ENCODE measurements around the gene CCDC88A. TPM values are rescaled to one million over a fixed set of nuclear protein-coding genes. Genes with fewer than 3 reads are reported as not detected.
"Not testable (repeated sequence)": the region's sequence is repeated elsewhere in the genome, so short reads cannot be mapped to it uniquely, and the experiment has no call there.

Gene CCDC88A
- total RNA-seq, 2 donors from 2014 or later, result 9.7 to 14.3 TPM

- Mint-ChIP-seq H3K9me3 (no peaks in the 10 kb centered on the region), H3K36me3 (ENCODE audit: low read depth) (no peaks in the 10 kb centered on the region), H3K27me3 (no peaks in the 10 kb centered on the region), H3K4me3 (no peak overlapping the region), H3K27ac (no peak overlapping the region), H3K4me1 (no peaks in the 10 kb centered on the region)
- ATAC-seq (replicated peaks), result no peak
These were observed 88.9 kb downstream of the CCDC88A start for GRCh38 chr2:55330541-55331297.

- H3K27ac Mint-ChIP-seq, result no peak overlapping the region
- no peaks in the 10 kb centered on the region for H3K36me3 Mint-ChIP-seq (ENCODE audit: low read depth)
- H3K4me1 Mint-ChIP-seq, result no peaks in the 10 kb centered on the region
- H3K9me3 Mint-ChIP-seq, result no peaks in the 10 kb centered on the region
- ATAC-seq (replicated peaks), result no peak
- no peak overlapping the region for H3K4me3 Mint-ChIP-seq
- H3K27me3 Mint-ChIP-seq, result no peaks in the 10 kb centered on the region
These were observed 92.0 kb downstream of the CCDC88A start for GRCh38 chr2:55327470-55328230.

GRCh38 chr2:55314985-55315384 lies 104.7 kb downstream of the CCDC88A start:
- H3K27ac Mint-ChIP-seq, result no peak overlapping the region
- H3K4me1 Mint-ChIP-seq, result peaks cover 17% of the 10 kb centered on the region
- peaks cover 6% of the 10 kb centered on the region for H3K36me3 Mint-ChIP-seq (ENCODE audit: low read depth)
- no peaks in the 10 kb centered on the region for H3K9me3 Mint-ChIP-seq
- ATAC-seq (replicated peaks), result no peak
- no peaks in the 10 kb centered on the region for H3K27me3 Mint-ChIP-seq
- H3K4me3 Mint-ChIP-seq, result no peak overlapping the region

GRCh38 chr2:55311444-55311870 lies 108.2 kb downstream of the CCDC88A start:
- H3K36me3 Mint-ChIP-seq (ENCODE audit: low read depth), result peaks cover 6% of the 10 kb centered on the region
- peak overlapping the region; percentile 75 for H3K27ac Mint-ChIP-seq
- H3K4me1 Mint-ChIP-seq, result peaks cover 23% of the 10 kb centered on the region
- H3K4me3 Mint-ChIP-seq, result peak overlapping the region; percentile 23
- peak; percentile 97 for ATAC-seq (replicated peaks)
- H3K27me3 Mint-ChIP-seq, result no peaks in the 10 kb centered on the region
- no peaks in the 10 kb centered on the region for H3K9me3 Mint-ChIP-seq

- Mint-ChIP-seq H3K4me1 (peaks cover 23% of the 10 kb centered on the region), H3K36me3 (ENCODE audit: low read depth) (peaks cover 6% of the 10 kb centered on the region), H3K4me3 (no peak overlapping the region), H3K27me3 (no peaks in the 10 kb centered on the region), H3K27ac (no peak overlapping the region), H3K9me3 (no peaks in the 10 kb centered on the region)
- ATAC-seq (replicated peaks), result no peak
These were observed 110.2 kb downstream of the CCDC88A start for GRCh38 chr2:55309446-55309845.

GRCh38 chr2:55302241-55302640 lies 117.4 kb downstream of the CCDC88A start:
- Mint-ChIP-seq H3K27me3 (no peaks in the 10 kb centered on the region), H3K27ac (peak overlapping the region; percentile 55), H3K9me3 (no peaks in the 10 kb centered on the region), H3K36me3 (ENCODE audit: low read depth) (no peaks in the 10 kb centered on the region), H3K4me3 (no peak overlapping the region), H3K4me1 (peaks cover 5% of the 10 kb centered on the region)
- peak; percentile 98 for ATAC-seq (replicated peaks)

- no peaks in the 10 kb centered on the region for H3K36me3 Mint-ChIP-seq (ENCODE audit: low read depth)
- no peak overlapping the region for H3K27ac Mint-ChIP-seq
- no peaks in the 10 kb centered on the region for H3K9me3 Mint-ChIP-seq
- no peaks in the 10 kb centered on the region for H3K27me3 Mint-ChIP-seq
- H3K4me1 Mint-ChIP-seq, result peaks cover 5% of the 10 kb centered on the region
- no peak for ATAC-seq (replicated peaks)
- no peak overlapping the region for H3K4me3 Mint-ChIP-seq
These were observed 118.4 kb downstream of the CCDC88A start for GRCh38 chr2:55301277-55301676.

GRCh38 chr2:55296393-55296792 lies 123.3 kb downstream of the CCDC88A start:
- no peaks in the 10 kb centered on the region for H3K36me3 Mint-ChIP-seq (ENCODE audit: low read depth)
- H3K27ac Mint-ChIP-seq, result no peak overlapping the region
- H3K9me3 Mint-ChIP-seq, result no peaks in the 10 kb centered on the region
- no peak for ATAC-seq (replicated peaks)
- no peaks in the 10 kb centered on the region for H3K4me1 Mint-ChIP-seq
- no peak overlapping the region for H3K4me3 Mint-ChIP-seq
- H3K27me3 Mint-ChIP-seq, result no peaks in the 10 kb centered on the region

GRCh38 chr2:55283083-55283482 lies 136.6 kb downstream of the CCDC88A start:
- H3K36me3 Mint-ChIP-seq (ENCODE audit: low read depth), result no peaks in the 10 kb centered on the region
- H3K27me3 Mint-ChIP-seq, result no peaks in the 10 kb centered on the region
- H3K9me3 Mint-ChIP-seq, result no peaks in the 10 kb centered on the region

GRCh38 chr2:55282110-55282917 lies 137.3 kb downstream of the CCDC88A start:
- peak; percentile 100 for ATAC-seq (replicated peaks)
- Mint-ChIP-seq H3K36me3 (ENCODE audit: low read depth) (no peaks in the 10 kb centered on the region), H3K4me3 (peak overlapping the region; percentile 90), H3K4me1 (no peaks in the 10 kb centered on the region), H3K9me3 (no peaks in the 10 kb centered on the region), H3K27me3 (no peaks in the 10 kb centered on the region), H3K27ac (peak overlapping the region; percentile 94)

More at GRCh38 chr2:55283083-55283482, 136.6 kb downstream of the CCDC88A start:
- no peak for ATAC-seq (replicated peaks)
- no peaks in the 10 kb centered on the region for H3K4me1 Mint-ChIP-seq
- H3K27ac Mint-ChIP-seq, result no peak overlapping the region
- H3K4me3 Mint-ChIP-seq, result peak overlapping the region; percentile 90

GRCh38 chr2:55280851-55281546 lies 138.7 kb downstream of the CCDC88A start:
- peak overlapping the region; percentile 24 for H3K27ac Mint-ChIP-seq
- peak overlapping the region; percentile 90 for H3K4me3 Mint-ChIP-seq
- not testable (repeated sequence) for H3K27me3 Mint-ChIP-seq; ATAC-seq (replicated peaks); H3K4me1 Mint-ChIP-seq; H3K9me3 Mint-ChIP-seq; H3K36me3 Mint-ChIP-seq (ENCODE audit: low read depth)

- H3K9me3 Mint-ChIP-seq; H3K36me3 Mint-ChIP-seq (ENCODE audit: low read depth); H3K4me3 Mint-ChIP-seq; H3K27ac Mint-ChIP-seq; H3K4me1 Mint-ChIP-seq; H3K27me3 Mint-ChIP-seq; ATAC-seq (replicated peaks): not testable (repeated sequence)
These were observed 139.7 kb downstream of the CCDC88A start for GRCh38 chr2:55279859-55280424.

- H3K36me3 Mint-ChIP-seq (ENCODE audit: low read depth); H3K4me1 Mint-ChIP-seq; H3K27me3 Mint-ChIP-seq; H3K9me3 Mint-ChIP-seq; ATAC-seq (replicated peaks); H3K27ac Mint-ChIP-seq; H3K4me3 Mint-ChIP-seq: not testable (repeated sequence)
These were observed 140.3 kb downstream of the CCDC88A start for GRCh38 chr2:55279214-55279835.
